GM03348 (cell line): Measurements from ENCODE around the gene HTN1.
"Not testable (repeated sequence)": the region's sequence is repeated elsewhere in the genome, so short reads cannot be mapped to it uniquely, and the experiment has no call there.

Source experiments
- DNase-seq: peaks from one replicate; pipeline ENCODE4 v3.0.0; 2012; ENCODE audit warnings: low spot score

The HTN1 gene

GRCh38 chr4:70050138-70050537, at the start of gene HTN1:
Gene HTN1, plus strand, starts transcription at chr4:70050438. Its CDS starts 2,639 bp downstream, at chr4:70053077.
- DNase-seq = not testable (repeated sequence)

DNA sequence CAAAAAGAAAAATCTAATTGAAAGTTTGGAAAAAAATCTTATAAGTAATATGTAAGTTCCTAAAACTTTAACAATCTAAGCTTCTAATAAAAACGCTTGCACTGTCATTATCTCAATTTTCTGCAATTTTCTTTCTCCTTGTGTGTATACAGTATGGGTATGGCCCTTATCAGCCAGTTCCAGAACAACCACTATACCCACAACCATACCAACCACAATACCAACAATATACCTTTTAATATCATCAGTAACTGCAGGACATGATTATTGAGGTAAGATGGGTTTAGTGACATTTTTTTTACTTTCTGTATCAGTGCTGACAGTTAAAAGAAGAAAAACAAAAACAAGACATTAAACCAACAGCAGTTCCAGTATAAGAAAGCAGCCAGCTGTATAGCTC, 49.5 kb upstream of the HTN1 start:
- DNase-seq = no peak

DNA sequence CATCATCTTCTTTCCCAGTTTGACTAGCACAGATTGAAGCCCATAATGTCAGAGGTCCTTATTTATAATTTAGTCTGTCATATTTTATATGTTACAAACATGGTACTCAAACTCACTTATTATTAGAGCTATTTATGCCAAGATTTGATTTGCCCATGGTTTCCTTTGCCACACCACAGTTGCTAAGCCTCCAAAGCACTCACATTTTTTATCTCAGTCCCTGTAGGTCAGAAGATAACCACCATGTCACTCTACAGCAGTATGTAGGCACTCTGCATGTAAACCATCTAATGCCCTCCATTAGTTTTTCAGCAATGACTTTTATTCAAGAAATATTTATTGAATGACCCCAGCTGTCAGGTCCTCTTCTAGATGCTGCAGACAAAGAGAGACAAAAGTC, 47.7 kb upstream of the HTN1 start:
- no peak for DNase-seq

DNA sequence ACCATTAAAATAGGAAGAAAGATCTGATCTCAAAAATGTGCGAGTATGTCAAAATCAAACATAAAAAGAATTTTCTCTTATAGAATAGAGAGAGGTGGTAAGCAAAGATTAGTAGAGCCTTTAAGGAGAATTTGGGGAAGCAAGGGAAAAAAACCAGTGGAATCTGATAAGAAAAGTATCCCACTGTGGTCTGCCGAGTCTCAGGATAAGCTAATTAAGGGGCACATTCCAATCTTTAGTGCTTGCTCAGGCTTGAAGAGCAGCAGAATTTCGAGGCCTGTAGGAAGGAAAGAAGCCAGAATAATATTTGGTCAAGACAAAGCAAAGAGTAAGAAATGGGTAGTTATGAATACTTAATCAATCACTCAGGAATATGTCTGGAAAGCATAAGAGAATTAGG, 41.5 kb upstream of the HTN1 start:
- no peak for DNase-seq

DNA sequence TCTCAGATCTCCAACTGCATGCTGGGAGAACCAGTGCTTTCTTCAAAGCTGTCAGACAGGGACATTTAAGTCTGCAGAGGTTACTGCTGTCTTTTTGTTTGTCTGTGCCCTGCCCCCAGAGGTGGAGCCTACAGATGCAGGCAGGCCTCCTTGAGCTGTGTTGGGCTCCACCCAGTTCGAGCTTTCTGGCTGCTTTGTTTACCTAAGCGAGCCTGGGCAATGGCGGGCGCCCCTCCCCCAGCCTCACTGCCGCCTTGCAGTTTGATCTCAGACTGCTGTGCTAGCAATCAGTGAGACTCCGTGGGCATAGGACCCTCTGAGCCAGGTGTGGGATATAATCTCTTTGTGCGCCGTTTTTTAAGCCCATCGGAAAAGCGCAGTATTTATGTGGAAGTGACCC, 31.2 kb upstream of the HTN1 start:
- not testable (repeated sequence) for DNase-seq

DNA sequence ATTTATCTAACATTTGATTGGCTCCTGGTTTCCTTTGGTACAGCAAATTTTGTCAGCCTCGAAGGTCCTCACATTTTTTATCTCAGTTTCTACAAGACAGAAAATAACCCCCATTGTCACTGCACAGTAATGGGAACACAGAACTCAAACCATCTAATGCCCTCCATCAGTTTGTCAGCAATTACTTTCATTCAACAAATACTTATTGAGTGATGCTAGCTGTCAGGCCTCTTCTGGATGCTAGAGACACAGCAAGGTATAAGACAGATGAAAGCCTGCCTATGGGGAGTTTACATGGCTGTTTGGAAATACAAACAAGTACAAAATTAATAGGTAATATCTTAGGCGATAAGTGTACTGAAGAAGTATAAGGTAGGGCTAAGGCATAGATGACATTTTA, 27.0 kb upstream of the HTN1 start:
- DNase-seq = no peak

DNA sequence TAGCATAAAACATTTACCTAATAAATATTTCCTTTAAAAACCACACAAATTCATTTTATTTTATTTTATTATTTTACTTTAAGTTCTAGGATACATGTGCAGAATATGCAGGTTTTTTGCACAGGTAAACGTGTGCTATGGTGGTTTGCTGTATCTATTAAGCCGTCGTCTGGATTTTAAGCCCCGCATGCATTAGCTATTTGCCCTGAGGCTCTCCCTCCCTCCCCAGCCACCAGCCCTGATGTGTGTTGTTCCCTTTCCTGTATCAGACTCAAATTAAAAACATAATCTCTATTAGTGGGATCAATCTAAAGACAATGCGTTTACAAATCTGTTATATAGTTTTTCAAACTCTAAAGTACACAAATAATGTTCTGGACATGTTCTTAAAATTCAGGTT, 23.2 kb upstream of the HTN1 start:
- DNase-seq = no peak

DNA sequence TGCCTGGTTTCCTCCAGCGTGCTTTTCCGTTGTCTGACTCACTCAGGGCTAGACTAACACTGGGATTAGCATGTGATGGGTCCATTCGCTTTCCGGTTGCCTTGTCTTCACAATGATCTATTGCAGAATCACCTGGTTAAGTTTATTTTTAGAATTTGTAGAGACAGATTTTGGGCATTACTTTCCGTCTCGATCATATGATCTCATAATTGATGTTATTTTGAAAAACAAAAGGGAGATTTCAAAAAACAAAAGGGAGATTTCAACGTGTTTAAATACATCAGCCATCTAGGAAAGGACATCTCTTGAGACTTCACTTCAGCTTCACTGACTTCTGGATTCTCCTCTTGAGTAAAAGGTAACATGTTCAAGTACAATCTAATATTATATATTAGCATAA, 22.1 kb upstream of the HTN1 start, which contains the start of gene HTN3:
TSS of gene HTN3 (plus strand) at position 301 of the 400 bp plus-strand sequence. CDS start 2,282 bp downstream, outside the sequence.
- not testable (repeated sequence) for DNase-seq

GRCh38 chr4:70037559-70037958, 12.7 kb upstream of the HTN1 start:
- DNase-seq = not testable (repeated sequence)

DNA sequence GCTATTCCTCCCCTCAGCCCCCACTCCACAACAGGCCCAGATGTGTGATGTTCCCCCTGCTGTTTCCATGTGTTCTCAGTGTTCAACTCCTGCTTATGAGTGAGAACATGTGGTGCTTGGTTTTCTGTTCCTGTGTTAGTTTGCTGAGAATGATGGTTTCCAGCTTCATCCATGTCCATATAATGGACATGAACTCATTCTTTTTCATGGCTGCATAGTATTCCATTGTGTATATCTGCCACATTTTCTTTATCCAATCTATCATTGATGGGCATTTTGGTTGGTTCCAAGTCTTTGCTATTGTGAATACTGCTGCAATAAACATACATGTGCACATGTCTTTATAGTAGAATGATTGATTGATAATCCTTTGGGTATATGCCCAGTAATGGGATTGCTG, 10.3 kb upstream of the HTN1 start:
- DNase-seq = not testable (repeated sequence)

- no peak for DNase-seq
Observed at GRCh38 chr4:70041652-70042286, 8.5 kb upstream of the HTN1 start.

DNA sequence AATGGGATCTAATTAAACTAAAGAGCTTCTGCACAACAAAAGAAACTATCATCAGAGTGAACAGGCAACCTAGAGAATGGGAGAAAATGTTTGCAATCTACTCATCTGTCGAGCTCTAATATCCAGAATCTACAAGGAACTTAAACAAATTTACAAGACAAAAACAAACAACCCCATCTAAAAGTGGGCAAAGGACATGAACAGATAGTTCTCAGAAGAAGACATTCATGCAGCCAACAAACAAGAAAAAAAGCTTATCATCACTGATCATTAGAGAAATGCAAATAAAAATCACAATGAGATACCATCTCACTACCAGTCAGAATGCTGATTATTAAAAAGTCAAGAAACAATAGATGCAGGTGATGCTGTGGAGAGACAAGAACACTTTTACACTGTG, 6.3 kb downstream of the HTN1 start:
- not testable (repeated sequence) for DNase-seq

DNA sequence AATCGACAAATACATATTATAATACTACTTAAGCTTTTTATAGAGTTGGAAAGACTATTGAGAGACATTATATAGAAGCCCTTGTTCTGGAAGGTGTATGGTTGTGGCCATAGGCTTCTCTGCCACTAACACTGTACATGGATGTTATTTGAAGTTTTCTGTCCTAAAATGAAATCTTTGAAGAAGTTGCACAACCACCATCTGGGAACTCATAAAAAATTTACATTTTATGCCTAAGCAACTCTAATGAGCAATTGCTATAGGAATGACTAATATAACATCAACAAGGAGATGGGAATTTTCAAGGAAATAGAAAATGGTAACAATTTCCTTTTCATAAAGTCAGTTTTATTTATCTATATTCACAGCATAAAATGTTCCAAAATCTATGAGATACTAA, 7.4 kb downstream of the HTN1 start:
- DNase-seq = no peak

- DNase-seq = no peak
Observed at GRCh38 chr4:70059149-70059548, 8.9 kb downstream of the HTN1 start.

DNA sequence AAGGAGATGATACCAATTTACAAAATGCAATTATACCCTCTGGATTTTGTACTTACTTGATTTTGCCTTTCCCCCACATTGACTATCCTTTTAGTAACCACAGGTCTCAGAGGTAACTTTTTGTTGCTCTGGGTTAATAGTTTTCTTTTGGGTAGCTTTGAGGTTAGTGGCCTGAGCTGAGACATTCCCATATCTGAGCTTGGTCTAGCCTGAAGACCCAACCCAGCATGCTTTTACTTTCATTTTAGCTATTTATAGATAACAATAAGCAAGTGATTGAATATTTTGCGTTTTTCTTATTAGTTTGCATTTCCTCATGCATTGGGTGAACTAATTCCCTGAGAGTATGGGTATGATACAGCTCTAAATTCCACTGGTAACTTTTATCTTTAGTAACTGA, 11.8 kb downstream of the HTN1 start:
- DNase-seq = no peak

DNA sequence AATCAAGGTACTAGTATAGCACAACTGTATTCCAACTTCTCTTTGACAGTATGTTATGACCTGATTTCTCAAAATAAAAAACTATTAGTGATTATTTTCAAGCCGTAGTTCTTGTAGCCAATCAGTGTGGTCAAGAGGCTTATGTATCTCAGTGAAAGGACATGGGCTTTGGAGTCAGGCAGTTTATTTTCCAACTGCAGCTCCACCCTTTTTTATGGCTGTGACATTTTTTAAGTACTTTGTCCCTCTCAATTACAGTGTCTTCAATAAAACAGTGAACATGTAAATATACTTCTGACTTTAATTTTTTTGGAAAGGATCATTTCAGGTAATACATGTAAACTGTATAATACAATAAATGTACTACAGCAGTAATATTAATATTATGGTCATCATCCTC, 30.0 kb downstream of the HTN1 start:
- no peak for DNase-seq

DNA sequence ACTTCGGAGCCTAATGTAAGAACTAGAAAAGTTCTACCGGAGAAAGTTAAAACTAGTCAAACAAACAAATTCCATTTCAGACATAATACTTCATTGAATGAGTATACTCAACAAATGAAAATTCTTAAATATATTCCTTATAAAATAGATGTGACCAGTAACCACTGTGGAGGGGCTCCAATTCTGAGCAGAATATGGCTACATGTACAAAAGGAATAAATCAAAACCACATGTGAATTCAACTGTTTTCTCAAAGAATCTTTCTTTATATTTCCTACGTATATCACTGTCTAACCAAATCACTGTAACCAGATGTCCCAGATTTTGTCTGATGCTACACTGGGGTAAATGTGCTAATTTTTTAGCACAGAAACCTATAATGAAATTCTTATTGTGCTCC, 49.0 kb downstream of the HTN1 start:
- DNase-seq = no peak
